Activated T-cell treated with anti-CD3 and anti-CD28 coated beads for 48 hours (primary cell): Measurements from ENCODE around the gene RAD51D.
"Not testable (repeated sequence)": the region's sequence is repeated elsewhere in the genome, so short reads cannot be mapped to it uniquely, and the experiment has no call there.

Source experiments
- DNase-seq: peaks from one replicate; pipeline ENCODE4 v3.0.0-alpha.2; 2020; ENCODE audit warnings: low read depth

The RAD51D gene

DNA sequence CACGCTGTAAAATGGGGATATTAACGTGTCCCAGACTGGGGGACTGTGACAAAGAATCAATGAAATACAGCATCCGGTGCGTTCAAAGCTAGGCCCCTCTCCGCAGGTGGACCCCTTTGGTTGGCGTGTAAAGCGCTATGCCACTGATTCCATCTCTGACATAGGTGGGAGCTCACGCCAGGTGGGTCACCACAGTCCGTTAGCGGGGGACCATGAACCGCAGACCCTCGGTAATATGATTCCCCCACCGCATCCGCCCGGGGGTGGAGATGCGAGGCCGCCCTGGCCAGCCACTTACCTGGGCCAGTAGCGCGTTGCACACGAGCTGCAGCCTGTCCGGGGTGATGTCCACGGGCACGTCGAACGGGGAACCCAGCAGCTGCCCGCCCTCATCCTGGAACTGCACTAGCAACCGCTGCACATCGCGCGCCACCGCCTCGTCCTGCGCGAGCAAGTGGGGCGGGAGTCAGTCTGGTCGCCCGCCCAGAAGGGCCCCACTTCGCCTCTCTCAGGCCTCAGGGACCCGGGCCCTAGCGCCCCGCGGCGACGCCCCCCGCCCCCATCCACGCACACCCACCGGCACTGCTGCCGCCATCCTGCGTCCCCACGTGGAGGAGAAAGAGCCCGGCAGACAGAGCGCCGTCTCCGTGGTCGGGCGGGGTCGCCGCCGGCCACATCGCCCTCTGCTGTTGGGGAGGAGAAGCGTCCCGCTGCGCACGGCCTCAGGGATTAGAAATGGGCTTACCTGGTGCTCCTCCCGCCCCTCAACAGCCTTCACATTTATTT, 22.2 kb upstream of the RAD51D start, which contains the start of gene NLE1:
TSS of gene NLE1 (minus strand) at position 623 of the 786 bp plus-strand sequence. CDS start at position 595, 28 bp downstream.
- DNase-seq, result peak; percentile 90

- no peak for DNase-seq
Observed at GRCh38 chr17:35138218-35138617, 18.6 kb upstream of the RAD51D start.

DNA sequence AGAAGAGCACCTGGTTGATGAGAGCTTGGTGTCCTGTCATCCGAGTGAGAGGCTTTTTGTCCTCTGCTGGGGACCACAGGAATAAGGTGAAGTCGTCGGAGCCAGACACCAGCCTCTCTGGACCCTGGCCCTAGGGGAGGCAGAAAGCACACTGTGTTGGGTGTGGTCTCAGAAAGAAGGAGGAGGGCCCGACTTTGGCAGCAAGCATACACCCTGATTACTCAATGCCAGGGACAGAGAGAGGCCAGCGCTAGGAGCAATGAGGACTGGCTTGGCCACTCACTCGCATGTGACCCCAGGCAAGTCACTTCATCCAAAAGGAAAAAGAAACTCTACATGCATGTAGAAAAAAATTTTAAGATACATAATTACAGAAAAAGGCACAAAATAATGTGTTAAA, 15.7 kb upstream of the RAD51D start:
- DNase-seq, result no peak

DNA sequence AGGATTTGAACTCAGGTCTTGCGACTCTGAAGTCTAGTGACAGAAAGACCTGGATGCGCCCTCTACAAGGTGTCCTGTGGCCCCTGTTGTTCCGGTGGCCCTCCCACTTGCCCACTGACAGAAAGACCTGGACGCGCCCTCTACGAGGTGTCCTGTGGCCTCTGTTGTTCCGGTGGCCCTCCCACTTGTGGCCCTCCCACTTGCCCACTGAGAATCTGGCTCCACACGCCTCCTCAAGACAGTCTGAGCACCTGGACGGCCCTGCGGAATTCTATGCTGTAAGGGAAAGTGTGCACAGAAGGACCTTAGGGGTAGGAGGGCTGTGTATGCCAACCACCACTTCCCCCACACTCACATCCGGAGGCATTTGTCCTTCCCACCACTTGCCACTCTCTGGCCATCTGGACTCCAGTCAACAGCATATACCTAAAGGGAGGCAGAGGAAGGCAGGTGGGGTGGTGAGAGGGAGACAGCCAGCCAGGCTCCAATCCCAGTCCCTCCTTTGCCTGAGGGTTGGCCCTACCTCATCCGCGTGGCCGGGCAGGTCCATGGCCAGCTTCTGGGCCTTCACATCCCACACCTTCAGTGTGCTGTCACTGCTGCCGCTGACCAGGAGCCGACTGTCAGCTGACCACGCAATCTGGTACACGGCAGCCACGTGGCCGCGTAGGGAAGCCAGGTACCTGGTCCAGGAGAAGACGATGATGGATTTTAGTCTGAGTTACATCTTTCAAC, 13.3 kb upstream of the RAD51D start:
- DNase-seq, result no peak

DNA sequence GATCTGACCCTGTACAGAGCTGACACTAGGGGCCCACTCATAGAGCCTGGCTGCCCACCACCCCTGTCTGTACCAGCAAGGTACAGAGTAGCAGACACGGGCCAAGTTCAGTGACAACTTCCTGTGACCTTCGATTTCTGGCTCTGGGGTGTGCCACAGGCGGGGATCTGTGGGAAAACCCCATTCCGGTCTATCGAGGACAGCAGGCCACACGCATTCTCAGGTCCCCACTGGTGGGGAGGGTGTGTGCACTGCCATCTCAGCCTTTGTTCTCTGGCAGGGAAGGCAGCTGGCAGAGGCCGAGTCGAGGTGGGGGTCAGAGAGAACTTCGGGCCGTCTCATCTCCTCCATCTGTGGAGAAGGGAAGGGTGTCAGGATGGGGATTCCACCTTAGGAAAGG, 12.4 kb upstream of the RAD51D start:
- DNase-seq, result no peak

DNA sequence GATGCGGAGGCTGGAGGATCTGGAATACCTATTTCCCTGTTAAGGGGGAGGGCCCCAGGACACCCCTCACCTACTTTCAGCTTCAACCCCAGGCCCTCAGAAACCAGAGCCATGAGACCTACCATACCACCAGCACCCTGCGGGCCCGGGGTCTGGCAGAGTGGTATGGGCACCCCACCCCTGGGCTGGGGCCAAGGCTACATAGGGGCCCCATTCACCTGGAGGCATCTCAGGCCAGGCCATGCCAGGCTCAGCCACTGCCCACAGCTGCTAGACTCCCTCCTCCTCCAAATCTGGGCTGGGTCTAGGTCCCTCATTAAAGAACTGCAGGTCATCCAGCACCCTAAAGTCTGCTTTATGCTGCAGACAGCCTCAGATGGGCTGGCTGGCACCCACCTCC, 10.7 kb upstream of the RAD51D start:
- no peak for DNase-seq

DNA sequence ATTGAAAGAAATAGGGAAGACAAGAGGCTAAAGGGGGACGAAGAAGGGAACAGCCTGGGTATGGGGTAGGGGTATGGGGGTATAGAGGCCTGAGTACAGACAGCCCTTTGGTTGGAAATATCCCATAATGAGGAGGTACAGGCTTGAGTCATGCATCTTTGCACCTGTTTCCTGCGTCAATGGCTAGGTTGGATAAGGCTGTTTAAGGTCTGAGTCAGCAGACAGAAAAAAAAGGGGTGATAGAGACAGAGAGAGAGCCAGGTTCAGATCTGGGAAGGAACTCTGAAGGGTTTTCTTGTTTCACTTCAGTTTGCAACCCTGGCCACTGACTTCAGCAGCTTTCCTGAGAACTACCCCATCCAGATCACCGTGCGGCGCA, 10.3 kb upstream of the RAD51D start:
- DNase-seq, result no peak

- no peak for DNase-seq
Observed at GRCh38 chr17:35129154-35129972, 9.7 kb upstream of the RAD51D start.

DNA sequence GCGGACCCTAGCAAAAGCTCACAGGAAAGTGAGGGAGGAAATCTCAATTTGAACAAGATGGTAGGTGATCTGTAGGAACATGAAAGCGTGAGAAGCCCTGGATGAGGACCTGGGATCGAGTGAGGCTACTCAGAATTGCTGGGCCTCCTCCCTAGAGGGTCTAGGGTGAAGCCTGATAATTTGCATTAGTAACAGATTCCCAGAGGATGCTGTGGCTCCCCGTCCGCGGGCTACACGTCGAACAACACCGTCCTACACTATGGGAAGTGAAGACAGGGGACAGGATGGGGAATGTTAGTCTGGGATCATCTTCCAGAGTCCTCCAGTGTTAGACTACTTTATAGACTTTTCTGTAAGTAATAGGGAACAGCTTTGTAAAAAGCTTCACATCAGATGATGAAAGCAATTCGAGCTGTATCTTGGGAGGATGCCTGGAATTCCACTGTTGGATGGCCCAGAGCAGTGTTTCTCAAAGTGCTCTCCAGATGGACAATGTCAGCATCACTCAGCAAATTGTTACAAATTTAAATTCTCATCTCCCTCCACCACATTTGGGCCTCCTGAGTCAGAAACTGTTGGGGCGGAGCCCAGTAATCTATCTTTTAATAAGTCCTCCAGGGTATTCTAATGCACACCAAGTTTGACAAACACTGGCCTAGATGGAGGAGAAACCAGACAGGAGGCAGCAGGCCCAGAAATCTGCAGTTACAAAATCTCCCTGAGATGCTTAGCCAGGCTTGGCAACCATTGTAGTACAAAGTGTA, 8.3 kb upstream of the RAD51D start:
- no peak for DNase-seq

GRCh38 chr17:35121315-35121714, 1.7 kb upstream of the RAD51D start, which contains the start of gene FNDC8:
Gene FNDC8, plus strand, starts transcription at chr17:35121615. Its CDS starts 79 bp downstream, at chr17:35121694.
- no peak for DNase-seq

GRCh38 chr17:35117984-35118383, 1.7 kb downstream of the RAD51D start:
- peak; percentile 19 for DNase-seq

DNA sequence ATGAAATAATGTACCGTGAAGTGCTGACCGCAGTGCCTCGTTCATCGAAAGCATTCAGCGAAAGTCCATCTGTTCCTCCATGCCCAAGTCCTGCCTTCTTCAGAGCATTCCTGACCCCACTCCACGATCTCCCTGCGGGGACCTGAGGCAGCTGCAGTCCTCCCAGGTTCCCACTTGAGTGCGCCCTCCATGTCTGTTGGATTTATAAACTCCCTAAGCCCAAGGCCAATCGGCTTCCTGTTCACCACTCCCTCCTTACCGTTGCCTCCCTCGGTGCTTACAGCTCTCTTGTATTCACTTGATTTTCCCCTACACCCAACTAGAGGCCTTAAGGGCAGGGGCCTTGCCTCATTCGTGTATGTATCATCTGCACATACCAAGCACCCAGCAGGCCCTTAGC, 2.8 kb downstream of the RAD51D start:
- no peak for DNase-seq

DNA sequence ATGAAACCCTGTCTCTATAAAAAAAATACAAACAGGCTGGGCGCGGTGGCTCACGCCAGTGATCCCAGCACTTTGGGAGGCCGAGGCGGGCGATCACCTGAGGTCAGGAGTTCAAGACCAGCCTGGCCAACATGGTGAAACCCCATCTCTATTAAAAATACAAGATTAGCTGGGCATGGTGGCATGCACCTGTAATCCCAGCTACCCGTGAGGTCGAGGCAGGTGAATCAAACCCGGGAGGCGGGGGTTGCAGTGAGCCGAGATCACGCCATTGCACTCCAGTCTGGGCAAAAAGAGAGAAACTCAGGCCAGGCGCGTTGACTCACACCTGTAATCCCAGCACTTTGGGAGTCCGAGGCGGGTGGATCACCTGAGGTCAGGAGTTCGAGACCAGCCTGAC, 8.9 kb downstream of the RAD51D start:
- DNase-seq, result not testable (repeated sequence)

GRCh38 chr17:35104844-35105450, 14.7 kb downstream of the RAD51D start:
- DNase-seq, result no peak

GRCh38 chr17:35103271-35103670, 16.4 kb downstream of the RAD51D start:
- DNase-seq, result no peak

DNA sequence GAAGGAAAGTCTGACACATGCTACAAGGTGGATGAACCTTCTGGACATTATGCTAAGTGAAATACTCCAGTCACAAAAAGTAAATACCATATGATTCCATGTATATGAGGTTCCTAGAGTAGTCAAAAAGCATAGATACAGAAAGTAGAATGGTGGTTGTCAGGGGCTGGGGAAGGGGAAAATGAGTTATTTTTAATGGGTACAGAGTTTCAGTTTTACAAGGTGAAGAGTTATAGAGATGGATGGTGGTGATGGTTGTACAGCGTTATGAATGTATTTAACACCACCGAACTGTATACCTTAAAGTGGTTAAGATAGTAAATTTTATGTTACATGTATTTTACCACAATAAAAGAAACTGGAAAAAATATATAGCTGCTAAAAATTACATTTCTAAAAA, 17.9 kb downstream of the RAD51D start:
- DNase-seq, result no peak

GRCh38 chr17:35101036-35101435, 18.6 kb downstream of the RAD51D start:
- no peak for DNase-seq

- no peak for DNase-seq
Observed at GRCh38 chr17:35099908-35100307, 19.8 kb downstream of the RAD51D start.

DNA sequence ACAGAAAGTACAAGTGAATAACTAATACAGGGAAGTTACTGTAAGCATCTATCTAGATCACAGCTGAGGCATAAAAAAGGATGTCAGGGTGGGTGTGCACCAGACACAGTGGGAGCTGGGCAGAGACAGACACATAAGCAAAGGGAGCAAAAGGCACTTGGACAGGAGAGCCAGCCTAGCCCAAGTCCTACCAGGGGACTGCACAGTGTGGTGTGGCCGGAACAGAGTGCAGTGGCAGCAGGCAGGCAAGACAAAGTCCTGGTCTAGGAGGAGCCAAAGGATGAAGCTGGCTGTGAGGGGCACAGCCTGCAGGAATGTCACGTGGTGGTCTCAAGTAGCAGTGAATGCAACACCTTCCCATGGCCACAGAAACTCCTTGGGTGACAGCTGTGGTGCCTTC, 21.9 kb downstream of the RAD51D start:
- no peak for DNase-seq

GRCh38 chr17:35095741-35096140, 23.9 kb downstream of the RAD51D start:
- no peak for DNase-seq

DNA sequence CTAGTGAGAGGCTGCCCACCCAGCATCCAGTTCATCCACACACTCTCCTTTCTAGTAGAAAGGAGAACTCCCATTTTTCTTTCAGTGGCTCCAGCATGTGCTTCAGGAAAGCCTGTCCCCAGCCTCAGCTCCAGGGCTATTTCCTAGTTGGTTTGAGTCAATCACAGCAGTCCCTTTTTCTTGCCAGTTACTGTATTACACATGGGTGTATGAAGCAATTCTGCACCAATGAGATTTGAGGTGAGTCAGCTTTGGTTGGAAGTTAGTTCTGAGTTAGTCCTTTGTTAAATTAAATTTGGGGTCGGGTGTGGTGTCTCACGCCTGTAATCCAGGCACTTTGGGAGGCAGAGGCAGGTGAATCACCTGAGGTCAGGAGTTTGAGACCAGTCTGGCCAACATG, 24.8 kb downstream of the RAD51D start:
- DNase-seq, result no peak
